H1 (cell line): ENCODE results near the gene DAG1. TPM values are rescaled to one million over a fixed set of nuclear protein-coding genes. Genes with fewer than 3 reads are reported as not detected.

Experiments used
- CTCF ChIA-PET: fragments of 300-600 bp; sonication (Branson Sonifier 250); formaldehyde crosslinking; loops from one replicate; lab custom pipeline; 2021; ENCODE audit not compliant: partially characterized antibody; lab: Charles Lee
- POLR2A ChIA-PET: fragments of 300-600 bp; sonication (Branson Sonifier 250); formaldehyde crosslinking; loops from one replicate; lab custom pipeline; 2021; ENCODE audit warnings: inconsistent platforms; ENCODE audit not compliant: partially characterized antibody; lab: Charles Lee
- DNase-seq, 2 experiments: peaks; one replicate each; pipeline versions ENCODE4 v3.0.0 to v3.0.0-alpha.2; 2010 to 2022; ENCODE audit warnings: low spot score in 2 of 2, low read depth in 1 of 2, mixed read lengths in 1 of 2
- FAIRE-seq: peaks from 2 replicates; lab custom pipeline; 2011; peaks lifted over from hg19 to GRCh38; lab: Jason Lieb, UNC
- H2AFZ ChIP-seq: 2 replicates; pipeline ENCODE4 v1.8.1; 2012; ENCODE audit warnings: low read length, inconsistent platforms
- H2AK5ac ChIP-seq: 2 replicates; pipeline ENCODE4 v1.6.1; 2013; ENCODE audit warnings: low read depth, low read length
- H2BK120ac ChIP-seq: replicated peaks from 2 replicates; pipeline ENCODE3; 2013; ENCODE audit warnings: low read depth, low read length, inconsistent platforms
- H2BK12ac ChIP-seq: 2 replicates; pipeline ENCODE4 v1.6.1; 2013; ENCODE audit warnings: low read depth, low read length
- H2BK15ac ChIP-seq: 2 replicates; pipeline ENCODE4 v1.6.1; 2013; ENCODE audit warnings: low read length
- H2BK20ac ChIP-seq: 2 replicates; pipeline ENCODE4 v1.6.1; 2013; ENCODE audit warnings: low read length
- H2BK5ac ChIP-seq: 2 replicates; pipeline ENCODE4 v1.6.1; 2013; ENCODE audit warnings: low read depth, low read length
- H3K14ac ChIP-seq: 2 replicates; pipeline ENCODE4 v1.6.1; 2013; ENCODE audit warnings: inconsistent platforms; ENCODE audit not compliant: insufficient read length
- H3K18ac ChIP-seq: 2 replicates; pipeline ENCODE4 v1.6.1; 2013; ENCODE audit warnings: low read length; ENCODE audit errors: extremely low read depth
- H3K23ac ChIP-seq: 2 replicates; pipeline ENCODE4 v1.6.1; 2013; ENCODE audit warnings: inconsistent platforms; ENCODE audit not compliant: insufficient read length
- H3K23me2 ChIP-seq: 2 replicates; pipeline ENCODE4 v1.6.1; 2013; ENCODE audit warnings: low read depth, low read length
- H3K27ac ChIP-seq: 2 replicates; pipeline ENCODE4 v1.6.1; 2011; ENCODE audit warnings: low read depth, low read length, inconsistent platforms
- H3K27me3 ChIP-seq, 4 experiments: replicated peaks in 1 of 4; 1 replicate in 1 of 4; 2 replicates in 3 of 4; pipeline versions ENCODE4 v1.6.1 to v1.8.1; 2011 to 2013; ENCODE audit warnings: low read length in 3 of 4, mild to moderate bottlenecking in 3 of 4, inconsistent platforms in 2 of 4, mixed read lengths in 2 of 4, moderate library complexity in 1 of 4; ENCODE audit not compliant: control insufficient read depth in 3 of 4, insufficient read depth in 3 of 4; ENCODE audit errors: extremely low read depth in 1 of 4
- H3K36me3 ChIP-seq, 4 experiments: 2 replicates each; pipeline versions ENCODE4 v1.6.1 to v1.8.1; 2011 to 2013; ENCODE audit warnings: mild to moderate bottlenecking in 4 of 4, low read length in 3 of 4, moderate library complexity in 2 of 4, control low read depth in 1 of 4, inconsistent platforms in 1 of 4; ENCODE audit not compliant: insufficient read depth in 4 of 4, control insufficient read depth in 2 of 4
- H3K4ac ChIP-seq: replicated peaks from 2 replicates; pipeline ENCODE3; 2013; ENCODE audit warnings: low read length, low read depth, mixed read lengths, inconsistent platforms; ENCODE audit not compliant: insufficient read length
- H3K4me1 ChIP-seq, 4 experiments: replicated peaks in 1 of 4; 1 replicate in 1 of 4; 2 replicates in 3 of 4; pipeline versions ENCODE4 v1.6.1 to v1.8.1; 2011 to 2013; ENCODE audit warnings: low read length in 3 of 4, inconsistent platforms in 2 of 4, mixed read lengths in 1 of 4; ENCODE audit not compliant: insufficient read depth in 4 of 4, control insufficient read depth in 3 of 4
- H3K4me2 ChIP-seq, 2 experiments: 2 replicates each; pipeline versions ENCODE4 v1.6.1 to v1.8.1; 2011 to 2013; ENCODE audit warnings: low read depth in 2 of 2, low read length in 2 of 2, control low read depth in 1 of 2, inconsistent platforms in 1 of 2, mild to moderate bottlenecking in 1 of 2; ENCODE audit not compliant: insufficient read depth in 1 of 2
- H3K4me3 ChIP-seq, 4 experiments: fragments of 200-600, 300-600 bp in 1 of 4; sonication (generic), shearing (Covaris generic), sonication (Bioruptor Twin) in 1 of 4; 2 replicates each; pipeline versions ENCODE4 v1.5.1 to v1.8.1; 2011 to 2016; ENCODE audit warnings: low read length in 4 of 4, low read depth in 3 of 4, control low read depth in 2 of 4, inconsistent platforms in 2 of 4, mild to moderate bottlenecking in 2 of 4, mixed read lengths in 1 of 4, moderate library complexity in 1 of 4; ENCODE audit not compliant: insufficient read depth in 2 of 4; ENCODE audit errors: extremely low read depth in 1 of 4
- H3K56ac ChIP-seq: replicated peaks from 2 replicates; pipeline ENCODE3; 2013; ENCODE audit warnings: low read depth, mild to moderate bottlenecking, mixed read lengths, low read length, inconsistent platforms; ENCODE audit not compliant: insufficient read length
- H3K79me1 ChIP-seq: 2 replicates; pipeline ENCODE4 v1.6.1; 2013; ENCODE audit warnings: low read depth, low read length, control low read depth
- H3K79me2 ChIP-seq, 2 experiments: 2 replicates each; pipeline versions ENCODE4 v1.6.1 to v1.8.1; 2012 to 2013; ENCODE audit warnings: low read length in 2 of 2, mild to moderate bottlenecking in 2 of 2, inconsistent platforms in 1 of 2; ENCODE audit not compliant: insufficient read depth in 2 of 2, control insufficient read depth in 1 of 2
- H3K9ac ChIP-seq, 4 experiments: replicated peaks in 1 of 4; 1 replicate in 1 of 4; 2 replicates in 3 of 4; pipeline versions ENCODE4 v1.6.1 to v1.8.1; 2011 to 2013; ENCODE audit warnings: low read depth in 3 of 4, low read length in 3 of 4, control low read depth in 2 of 4, mild to moderate bottlenecking in 2 of 4, moderate library complexity in 2 of 4, inconsistent platforms in 1 of 4; ENCODE audit errors: extremely low read depth in 1 of 4
- H3K9me3 ChIP-seq, 2 experiments: 2 replicates each; pipeline versions ENCODE4 v1.6.1 to v1.8.1; 2012 to 2013; ENCODE audit warnings: mild to moderate bottlenecking in 2 of 2, moderate library complexity in 2 of 2, control low read depth in 1 of 2, inconsistent platforms in 1 of 2, low read depth in 1 of 2, low read length in 1 of 2, mixed read lengths in 1 of 2; ENCODE audit not compliant: insufficient read depth in 2 of 2
- H4K20me1 ChIP-seq, 2 experiments: replicated peaks in 1 of 2; 2 replicates each; pipeline versions ENCODE3 to v1.8.1; 2011 to 2013; ENCODE audit warnings: inconsistent platforms in 2 of 2, low read length in 2 of 2, mild to moderate bottlenecking in 1 of 2; ENCODE audit not compliant: insufficient read depth in 2 of 2, control insufficient read depth in 1 of 2
- H4K5ac ChIP-seq: 2 replicates; pipeline ENCODE4 v1.6.1; 2013; ENCODE audit warnings: low read length, low read depth, mixed read lengths, inconsistent platforms; ENCODE audit not compliant: insufficient read length
- H4K8ac ChIP-seq: 2 replicates; pipeline ENCODE4 v1.8.0; 2013; ENCODE audit warnings: mild to moderate bottlenecking, moderate library complexity, low read length, inconsistent platforms; ENCODE audit not compliant: insufficient read depth; ENCODE audit errors: extremely low read depth
- H4K91ac ChIP-seq: replicated peaks from 2 replicates; pipeline ENCODE3; 2013; ENCODE audit warnings: low read length, mixed read lengths, inconsistent platforms; ENCODE audit not compliant: insufficient read length
- ASH2L ChIP-seq: fragments of 200-600, 300-600 bp; sonication (generic); IDR thresholded peaks from one replicate; pipeline ENCODE4 v1.7.1; 2017; ENCODE audit warnings: low read length
- ATF2 ChIP-seq: IDR thresholded peaks from 2 replicates; pipeline ENCODE4 v1.6.1; 2012; ENCODE audit warnings: low read length, inconsistent platforms
- BCL11A ChIP-seq, 2 experiments: IDR thresholded peaks; one replicate each; pipeline ENCODE4 v1.6.1; 2011; ENCODE audit warnings: low read depth in 2 of 2, low read length in 2 of 2, mild to moderate bottlenecking in 2 of 2
- KDM1A ChIP-seq: fragments of 200-600, 300-600 bp; sonication (generic); IDR thresholded peaks from 2 replicates; pipeline ENCODE4 v1.7.1; 2016; ENCODE audit warnings: mild to moderate bottlenecking, low read length, borderline replicate concordance
- MAFK ChIP-seq: IDR thresholded peaks from 2 replicates; pipeline ENCODE4 v1.6.1; 2012; ENCODE audit warnings: low read depth, mild to moderate bottlenecking, improper control_type of control experiment, low read length
- MAX ChIP-seq: IDR thresholded peaks from 2 replicates; pipeline ENCODE4 v1.6.1; 2012; ENCODE audit warnings: inconsistent platforms
- NANOG ChIP-seq: IDR thresholded peaks from 2 replicates; pipeline ENCODE4 v1.6.1; 2011; ENCODE audit warnings: low read length, low read depth, mild to moderate bottlenecking, inconsistent platforms; ENCODE audit not compliant: insufficient read depth, poor library complexity, severe bottlenecking
- POLR2AphosphoS5 ChIP-seq: IDR thresholded peaks from 2 replicates; pipeline ENCODE4 v1.6.1; 2011; ENCODE audit warnings: low read depth, low read length
- RAD21 ChIP-seq, 2 experiments: IDR thresholded peaks in 1 of 2; conservative IDR thresholded peaks in 1 of 2; 2 replicates each; pipeline ENCODE4 v1.6.1; 2011; ENCODE audit warnings: low read depth in 2 of 2, low read length in 2 of 2, improper control_type of control experiment in 1 of 2, inconsistent platforms in 1 of 2, mild to moderate bottlenecking in 1 of 2, moderate library complexity in 1 of 2
- RFX5 ChIP-seq: IDR thresholded peaks from 2 replicates; pipeline ENCODE4 v1.6.1; 2011; ENCODE audit warnings: low read depth, low read length, improper control_type of control experiment, borderline replicate concordance
- TEAD4 ChIP-seq: IDR thresholded peaks from 2 replicates; pipeline ENCODE4 v1.6.1; 2012; ENCODE audit warnings: low read depth, low read length, inconsistent platforms, mixed read lengths
- ZNF274 ChIP-seq: IDR thresholded peaks from 2 replicates; pipeline ENCODE4 v1.7.0; 2012; ENCODE audit warnings: low read length, borderline replicate concordance; ENCODE audit errors: extremely low read depth
- WGBS, 2 experiments: shearing (Covaris generic) in 1 of 2; methylation state at CpG; one replicate each; pipeline versions ENCODE4 v1.1.6 to v1.1.7; 2013 to 2015; ENCODE audit warnings: low lambda C conversion rate in 2 of 2, mixed read lengths in 2 of 2, inconsistent platforms in 1 of 2, low coverage in 1 of 2, missing lambda C conversion rate in 1 of 2; ENCODE audit not compliant: insufficient replicate concordance in 2 of 2, insufficient coverage in 1 of 2, insufficient read length in 1 of 2; ENCODE audit errors: extremely low coverage in 1 of 2, missing lambda C conversion rate in 1 of 2; 5-methylcytosine and 5-hydroxymethylcytosine counted together
- polyA plus RNA-seq, 7 experiments: library from polyadenylated mRNA; depleted of rRNA in 3 of 7; stranded (reverse) in 5 of 7; unstranded in 2 of 7; fragments of >200 nt in 5 of 7; fragments of 200-250 nt in 2 of 7; gene quantifications; 1 replicate in 5 of 7; 2 replicates in 1 of 7; 4 replicates in 1 of 7; pipeline versions ENCODE4 v1.2.1 to v1.2.3, GENCODE V29; 2011 to 2013; ENCODE audit warnings: missing spikeins in 2 of 7, mixed read lengths in 2 of 7
- total RNA-seq: library from RNA; stranded (reverse); fragmentation: NEBNext Ultra II Directional; extraction: Animal tissue kit (Norgen Biotek cat#: 25700); gene quantifications from 2 replicates; pipeline ENCODE4 v1.2.1, GENCODE V29; 2021

Gene DAG1
- total and polyA plus RNA-seq, 2 of the 8 experiments (the other 6 are each of a cell fraction or from before 2014, with no cell fraction given): 97.5 to 138 TPM

- Histone ChIP-seq H3K4ac (no peak overlapping the region), H3K27me3 (no peaks in the 10 kb centered on the region), H3K79me1 (no peaks in the 10 kb centered on the region; the same call in 1 of the 2 replicates), H3K23me2 (no peaks in the 10 kb centered on the region), H3K23ac (no peak overlapping the region), H3K79me2 (peaks cover 0 to 21% of the 10 kb centered on the region in 2 experiments; a peak in 2 of 4 replicates), H2BK15ac (no peak overlapping the region), H4K91ac (no peak overlapping the region), H4K5ac (no peak overlapping the region), H3K4me1 (no peaks in the 10 kb centered on the region), H3K9me3 (no peaks in the 10 kb centered on the region), H2AFZ (no peak overlapping the region), H3K9ac (no peak overlapping the region), H3K14ac (no peak overlapping the region), H2BK120ac (no peak overlapping the region), H2AK5ac (no peak overlapping the region), H2BK5ac (no peak overlapping the region), H3K18ac (no peak overlapping the region), H3K56ac (no peak overlapping the region), H3K4me2 (no peak overlapping the region), H4K8ac (no peak overlapping the region), H3K36me3 (peaks cover 7 to 48% (median 23%) of the 10 kb centered on the region in 4 experiments; a peak in 6 of 8 replicates), H2BK12ac (no peak overlapping the region), H4K20me1 (peaks cover 2 to 3% of the 10 kb centered on the region in 2 experiments), H3K4me3 (no peak overlapping the region), H3K27ac (no peak overlapping the region), H2BK20ac (no peak overlapping the region)
- no peak for FAIRE-seq
- CTCF ChIA-PET: interaction anchor here (0.6 to 3.4 kb wide), 5 partner anchors 11 to 57 kb away, joined by 3 to 18 read pairs (median 6); no protein-coding TSS in a partner anchor
- no peak for DNase-seq
- WGBS, 2 experiments: 91% methylated on average over 2 of the region's 2 CpGs; no CpG with 5 or more reads in 1 of the 2 experiments
- POLR2A ChIA-PET: no interaction called here
- TF ChIP-seq RFX5 (no peak), ZNF274 (no peak), MAX (no peak), ASH2L (no peak), KDM1A (no peak), TEAD4 (no peak), ATF2 (no peak), NANOG (no peak), MAFK (no peak), RAD21 (IDR thresholded peaks at IDR 0.05 in 1 of 2, conservative IDR thresholded peaks at IDR 0.05 in 1 of 2; ENCODE audit: low read depth in 2 of 2, low read length in 2 of 2) (no peak), BCL11A (IDR thresholded peaks at IDR 0.05; ENCODE audit: low read depth in 2 of 2, low read length in 2 of 2) (no peak), POLR2AphosphoS5 (no peak)
Measured at GRCh38 chr3:49511639-49512038, 41.6 kb downstream of the DAG1 start.
